ELR (cell line): Measurements from ENCODE around the gene ENC1.

Source experiments
- DNase-seq: peaks from one replicate; pipeline ENCODE4 v3.0.0-alpha.2; 2015; ENCODE audit warnings: low read depth

Gene ENC1

DNA sequence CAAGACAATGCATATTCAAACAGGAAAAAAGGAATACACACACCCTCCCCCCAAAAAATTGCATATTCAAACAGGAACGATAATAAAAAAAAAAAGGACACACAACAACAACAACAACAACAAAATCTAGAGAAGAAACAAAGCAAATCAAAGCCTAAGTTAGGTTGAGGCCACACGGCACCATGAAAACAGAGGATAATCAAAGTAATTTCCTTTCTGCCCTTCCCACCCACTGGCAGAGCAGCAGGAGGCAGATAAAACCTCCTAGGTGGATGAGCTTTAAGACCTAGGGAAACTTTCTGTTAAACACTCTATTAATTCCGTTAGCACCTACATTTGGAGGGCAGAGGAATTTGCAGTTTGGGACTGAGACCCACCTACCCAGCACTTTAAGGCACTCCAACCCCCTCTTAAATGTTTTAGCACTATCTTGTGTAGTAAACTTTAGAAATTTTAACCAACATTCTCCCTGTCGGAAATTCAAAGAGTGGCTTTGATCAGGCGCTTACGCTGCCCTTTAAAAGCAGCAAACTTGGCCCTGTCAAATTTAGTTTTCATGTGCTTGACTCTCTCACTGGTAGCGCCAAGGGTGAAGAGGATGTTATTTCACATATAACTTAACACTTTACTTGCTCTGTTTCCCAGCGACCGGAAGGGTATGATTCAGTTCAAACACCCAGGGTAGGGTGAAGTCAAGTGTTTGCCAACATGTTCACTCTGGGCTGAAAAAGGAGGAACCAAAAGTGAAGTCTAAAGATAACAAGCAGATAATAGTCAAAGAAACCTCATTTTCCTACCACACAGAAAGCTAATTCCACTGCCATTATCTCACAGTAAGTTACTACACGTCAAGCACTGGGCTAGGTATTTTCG is 9.2 kb downstream of the ENC1 start:
- DNase-seq, result peak; percentile 80

- peak; percentile 94 for DNase-seq
Measured at GRCh38 chr5:74630453-74631066, 10.0 kb downstream of the ENC1 start.

DNA sequence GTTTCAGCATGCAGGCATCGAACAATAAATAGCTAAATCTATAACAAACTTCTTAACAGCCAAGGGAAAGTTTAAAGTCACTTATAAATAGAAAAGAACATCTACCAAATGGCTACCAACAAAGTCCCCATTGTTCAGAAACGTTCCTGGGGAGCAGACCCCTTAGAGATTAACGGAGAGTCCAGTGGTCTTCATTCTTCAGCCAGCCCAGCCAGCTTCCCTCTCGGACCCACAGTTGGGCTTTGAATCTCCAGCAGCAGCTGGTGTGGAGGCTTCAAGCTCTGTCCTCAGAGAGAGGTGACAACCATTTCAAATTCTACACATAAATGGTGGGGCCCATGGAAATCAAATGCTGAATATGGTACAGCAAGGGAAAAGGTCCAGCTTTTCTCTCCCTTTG is 11.2 kb downstream of the ENC1 start:
- DNase-seq, result no peak

GRCh38 chr5:74628359-74628758 is 12.2 kb downstream of the ENC1 start:
- DNase-seq, result no peak

GRCh38 chr5:74627646-74628279 is 12.8 kb downstream of the ENC1 start:
- no peak for DNase-seq

DNA sequence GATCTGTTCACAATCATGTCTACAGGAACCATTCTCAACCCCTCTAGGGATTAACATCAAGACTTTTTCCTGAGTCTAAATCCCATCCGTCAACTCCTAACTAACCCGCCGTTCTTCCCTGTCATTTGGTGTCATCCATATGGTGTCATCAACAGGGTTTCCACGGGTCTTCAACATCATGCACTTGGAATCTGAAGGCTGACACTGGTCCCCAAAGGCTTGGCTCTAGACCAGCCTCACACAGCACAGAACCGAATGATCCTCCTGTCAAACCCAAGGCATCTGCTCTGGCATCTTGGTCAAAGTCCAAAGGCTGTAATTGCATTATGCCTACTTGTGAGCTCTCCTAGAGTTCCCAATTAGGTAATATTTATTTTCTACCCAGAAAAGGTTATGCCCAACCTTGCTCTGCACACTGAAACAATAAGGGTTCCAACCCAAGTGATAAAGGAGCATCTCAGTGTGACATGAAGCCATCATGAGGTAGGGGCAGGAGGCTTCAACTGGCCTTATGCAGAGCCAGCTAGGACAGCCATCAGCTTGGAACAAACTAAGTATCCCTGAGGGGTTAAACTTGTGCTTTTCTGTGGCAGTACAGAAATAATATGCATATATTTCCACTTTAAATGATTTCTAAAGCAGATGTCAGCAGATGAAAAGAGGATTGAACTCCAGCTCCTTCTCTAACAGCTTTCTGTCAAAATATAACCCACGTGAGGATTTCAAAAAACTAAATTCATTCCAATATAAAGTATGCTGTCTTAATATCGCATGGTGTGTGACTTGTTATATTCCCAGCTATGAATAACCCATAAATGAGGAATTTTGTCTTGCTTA is 13.9 kb downstream of the ENC1 start:
- DNase-seq, result no peak

DNA sequence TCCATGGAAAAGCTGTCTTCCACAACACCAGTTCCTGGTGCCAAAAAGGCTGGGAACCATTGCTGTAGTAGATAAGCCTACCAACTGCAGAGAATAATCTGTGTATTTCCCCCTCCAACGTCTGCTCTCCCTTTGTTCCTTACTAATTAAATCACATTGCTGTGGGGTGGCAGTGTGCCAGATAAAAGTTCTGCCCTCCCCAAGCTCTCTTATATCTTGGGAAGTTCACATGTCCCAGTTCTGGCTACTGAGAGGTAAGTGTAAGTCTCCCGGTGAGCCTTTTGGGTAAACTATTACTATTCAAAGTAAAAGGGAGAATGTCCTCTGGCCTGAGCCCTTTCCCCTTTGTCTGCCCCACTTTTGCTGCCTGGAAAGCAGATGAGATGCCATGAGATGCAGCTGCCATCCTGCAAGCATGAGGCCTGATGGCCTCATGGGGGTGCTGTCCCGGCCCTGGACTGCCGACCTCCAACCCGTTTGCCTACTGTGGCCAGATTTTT is 14.7 kb downstream of the ENC1 start:
- peak; percentile 27 for DNase-seq

DNA sequence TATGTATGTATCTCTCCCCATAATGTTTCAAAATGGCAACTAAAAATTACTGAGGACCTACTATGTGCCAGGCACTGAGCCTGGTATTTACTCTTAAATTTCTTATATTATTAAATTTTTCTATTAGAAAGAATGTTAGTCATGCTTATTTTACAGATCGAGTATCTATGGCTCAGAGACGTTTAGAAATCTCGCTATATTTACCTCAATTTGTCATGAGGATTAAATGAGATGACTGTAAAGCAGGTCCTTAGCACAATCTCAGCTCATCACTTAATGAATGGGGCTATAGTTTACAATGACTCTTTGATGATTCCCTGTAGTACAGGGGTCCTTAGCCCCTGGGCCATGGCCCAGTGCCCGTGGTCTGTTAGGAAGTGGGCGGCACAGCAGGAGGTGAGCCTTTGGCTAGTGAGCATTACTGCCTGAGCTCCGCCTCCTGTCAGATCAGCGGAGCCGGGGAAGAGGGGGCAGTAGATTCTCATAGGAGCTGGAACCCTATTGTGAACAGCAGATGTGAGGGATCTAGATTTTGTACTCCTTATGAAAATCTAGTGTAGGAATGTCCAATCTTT is 15.5 kb downstream of the ENC1 start:
- no peak for DNase-seq

DNA sequence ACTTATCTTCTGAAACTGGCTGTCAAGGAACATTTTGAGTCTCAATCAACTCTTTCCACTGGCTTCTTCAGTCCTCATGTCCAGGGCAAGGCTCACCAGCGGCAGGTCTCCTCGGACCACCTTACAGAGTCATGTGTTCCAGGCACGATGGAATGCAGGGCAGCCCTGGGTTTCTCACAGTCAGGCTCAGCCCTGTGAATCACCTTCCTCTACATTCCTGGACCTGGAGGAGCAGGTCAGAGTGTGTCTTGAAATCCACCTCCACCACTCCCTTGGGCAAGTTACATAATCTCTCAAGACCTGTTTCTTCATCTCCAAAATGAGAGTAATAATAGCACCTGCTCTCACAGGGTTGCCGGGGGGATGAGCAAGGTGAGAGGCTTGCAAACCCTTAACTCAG is 16.0 kb downstream of the ENC1 start:
- DNase-seq, result peak; percentile 24

DNA sequence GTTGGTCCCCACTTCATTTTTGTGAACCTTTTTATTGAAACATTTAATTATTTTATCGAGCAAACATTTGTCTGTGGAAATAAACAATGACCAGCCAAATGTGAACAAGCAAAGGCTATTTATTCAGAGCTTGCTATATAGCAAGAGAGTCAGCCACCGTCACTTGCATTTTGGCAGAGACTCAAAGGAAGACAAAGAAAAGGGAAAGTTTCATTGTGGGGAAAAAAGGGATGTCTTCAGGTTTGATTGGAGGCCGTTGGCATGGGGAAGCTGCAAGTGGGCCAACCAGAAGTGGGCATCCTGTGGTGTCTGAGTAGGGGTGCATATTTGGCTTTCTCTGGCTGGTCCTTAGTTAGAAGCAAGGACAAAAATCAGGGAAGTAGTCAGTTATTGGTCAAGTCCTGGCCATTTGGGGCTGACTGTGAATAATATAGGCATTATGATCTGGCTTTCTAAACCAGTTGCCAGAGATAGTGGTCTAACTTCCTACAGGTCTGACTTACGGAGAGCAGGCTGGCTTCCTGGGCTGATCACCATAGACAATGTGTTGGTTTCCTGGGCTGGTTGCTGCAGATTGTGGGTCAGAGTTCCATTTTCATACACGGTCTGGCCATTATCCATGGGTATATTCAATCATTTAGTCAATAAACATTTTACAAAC is 16.6 kb downstream of the ENC1 start:
- no peak for DNase-seq

DNA sequence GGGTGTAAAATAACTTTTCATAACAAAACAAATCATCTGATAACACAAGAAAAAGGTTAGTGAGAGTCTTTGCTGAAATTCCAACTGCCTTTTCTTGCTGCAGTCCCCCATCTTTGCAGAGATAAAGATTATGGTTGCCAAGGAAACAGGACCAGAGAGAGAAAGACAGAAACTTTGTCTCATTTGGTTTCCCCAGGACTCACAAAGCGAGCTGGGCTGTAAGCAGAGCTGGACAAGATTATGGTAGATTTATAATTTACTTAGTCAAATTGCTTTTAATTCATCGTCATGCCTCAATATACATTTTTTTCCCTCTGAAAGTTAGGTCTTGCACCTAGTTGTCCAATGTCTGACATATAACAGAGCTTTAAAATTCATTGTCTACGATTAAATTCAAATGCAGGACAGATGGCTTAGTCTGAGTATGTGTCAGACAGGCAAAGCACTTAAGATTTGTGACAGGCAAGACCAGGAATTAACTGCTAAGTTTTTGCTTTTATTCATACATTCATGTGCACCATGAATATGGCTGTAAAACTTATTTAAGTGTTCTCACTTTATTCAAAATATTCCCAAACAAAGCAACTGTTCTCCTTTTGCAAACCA is 17.4 kb downstream of the ENC1 start:
- no peak for DNase-seq

- DNase-seq, result peak; percentile 36
Measured at GRCh38 chr5:74622122-74622521, 18.4 kb downstream of the ENC1 start.

DNA sequence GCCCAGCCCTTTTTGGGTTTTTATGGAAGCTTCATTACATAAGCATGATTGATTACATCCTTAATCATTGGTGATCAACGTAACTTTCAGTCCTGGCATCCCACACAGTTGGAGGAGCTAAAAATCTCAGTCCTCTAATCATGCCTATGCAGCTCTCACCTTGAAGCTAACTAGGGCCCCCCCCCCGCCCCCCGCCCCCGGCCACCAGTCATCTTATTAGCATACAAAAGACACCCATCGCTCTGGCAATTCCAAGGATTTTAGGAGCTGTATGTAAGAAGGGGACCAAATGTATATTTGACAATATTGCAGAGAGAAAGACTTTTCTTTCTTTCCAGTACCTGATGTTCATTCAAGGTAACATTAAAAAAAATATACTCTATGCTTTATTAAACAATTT is 19.0 kb downstream of the ENC1 start:
- no peak for DNase-seq

DNA sequence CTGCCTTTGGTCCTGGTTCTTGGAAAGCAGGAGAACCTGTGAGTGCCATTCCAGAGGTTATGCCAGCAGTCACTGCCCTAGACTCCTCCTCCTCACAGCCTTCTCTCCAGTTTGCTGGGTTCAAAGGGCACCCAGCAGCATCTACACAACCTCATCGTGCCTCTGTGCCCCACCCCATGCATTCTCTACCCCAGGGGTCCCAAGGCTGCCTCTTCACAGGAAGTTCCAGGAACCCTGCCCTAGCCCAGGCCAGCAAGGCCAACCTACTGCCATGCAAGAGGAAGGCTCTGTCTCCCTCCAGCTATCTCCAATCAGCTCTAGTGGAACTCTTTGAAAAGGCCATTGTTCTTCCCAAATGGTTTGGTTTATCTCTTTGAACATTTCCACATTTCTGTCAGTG is 21.2 kb downstream of the ENC1 start:
- no peak for DNase-seq

DNA sequence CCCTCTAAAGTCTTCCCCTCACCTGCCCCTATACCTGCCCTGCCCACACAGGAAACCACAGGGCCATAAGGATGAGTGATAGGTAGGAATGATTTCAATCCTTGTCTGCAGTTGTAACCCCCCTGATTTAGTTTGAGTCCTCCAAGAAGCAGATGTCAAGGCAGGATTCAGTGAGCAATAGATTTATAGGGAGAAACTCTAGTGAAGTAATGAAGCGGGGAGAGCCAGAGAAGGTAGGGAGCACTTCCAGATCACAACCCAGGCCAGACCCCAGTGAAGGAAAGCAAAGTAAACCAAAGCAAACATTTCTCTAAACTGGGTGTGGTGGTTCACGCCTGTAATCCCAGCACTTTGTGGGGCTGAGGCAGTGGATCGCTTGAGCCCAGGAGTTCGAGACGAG is 22.4 kb downstream of the ENC1 start:
- DNase-seq, result no peak

GRCh38 chr5:74617202-74617601 is 23.3 kb downstream of the ENC1 start:
- no peak for DNase-seq

DNA sequence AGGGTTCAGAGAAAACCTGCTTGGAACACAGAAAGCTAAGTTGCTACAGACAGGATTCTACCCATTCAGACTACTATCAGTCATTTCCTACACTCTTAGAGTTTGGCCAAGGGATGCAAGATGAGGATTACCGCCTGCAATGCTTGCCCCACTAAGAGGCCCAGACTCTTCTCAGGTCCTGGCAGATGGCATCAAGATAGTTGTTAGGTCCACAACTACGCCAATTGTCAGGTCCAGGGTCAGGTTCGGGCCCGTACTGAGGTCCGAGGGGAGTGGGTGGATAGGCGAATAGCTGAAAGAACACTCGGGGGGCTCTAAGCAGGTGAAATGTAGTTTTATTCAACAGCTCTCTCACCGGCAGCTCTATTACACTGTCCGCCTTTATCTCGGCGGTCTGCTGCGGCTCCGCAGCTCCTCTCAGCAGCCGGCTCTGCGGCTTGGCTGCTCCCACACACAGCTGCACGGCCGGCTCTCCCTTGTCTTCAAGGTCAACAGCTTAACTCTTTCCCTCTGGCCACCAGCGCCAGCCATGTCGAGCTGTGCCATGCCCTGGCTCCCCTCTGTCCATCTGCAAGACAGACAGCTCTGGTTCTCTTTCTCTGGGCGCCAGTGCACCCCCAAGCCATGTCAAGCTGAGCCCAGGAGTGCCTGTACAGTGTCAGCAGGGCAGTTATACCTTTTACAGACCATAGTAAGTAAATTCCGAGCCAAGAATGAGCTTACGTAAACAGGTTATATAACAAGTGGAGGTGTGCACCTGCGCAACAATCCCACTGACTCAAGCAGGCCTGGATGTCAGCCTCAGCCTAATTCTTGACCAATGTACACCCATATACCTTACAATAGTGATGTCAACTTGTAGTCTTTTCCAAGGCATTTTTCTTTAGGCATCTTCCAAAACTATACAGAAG is 24.0 kb downstream of the ENC1 start:
- DNase-seq, result no peak

DNA sequence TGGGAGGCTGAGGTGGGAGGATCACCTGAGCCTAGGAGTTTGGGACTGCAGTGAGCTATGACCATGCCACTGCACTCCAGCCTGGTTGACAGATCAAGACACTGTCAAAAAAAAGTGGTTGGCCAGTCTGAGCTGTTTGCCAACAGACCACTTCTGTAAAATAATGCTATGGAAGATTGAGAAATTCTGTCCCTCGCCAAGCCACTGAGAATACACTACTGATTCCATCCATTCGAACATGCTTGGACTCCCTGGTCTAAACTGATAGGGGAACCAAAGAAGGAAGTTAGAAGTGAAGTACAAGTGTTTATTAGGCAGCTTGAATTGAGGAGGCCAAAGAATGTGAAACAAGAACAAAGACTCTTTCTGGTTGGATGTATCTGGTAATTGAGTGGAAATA is 27.2 kb downstream of the ENC1 start:
- DNase-seq, result no peak

GRCh38 chr5:74612045-74612444 is 28.5 kb downstream of the ENC1 start:
- DNase-seq, result no peak
